Type B pancreatic cell (in vitro differentiated cells): Measurements from ENCODE around the gene ARNT2. TPM values are rescaled to one million over a fixed set of nuclear protein-coding genes. Genes with fewer than 3 reads are reported as not detected.

Source experiments
- DNase-seq: peaks from one replicate; pipeline ENCODE4 v3.0.0; 2021; ENCODE audit warnings: mixed read lengths; ENCODE audit not compliant: unreplicated experiment; ENCODE audit errors: extremely low spot score
- H3K27ac Mint-ChIP-seq: 2 replicates; pipeline ENCODE4 v1.8.0; 2021; ENCODE audit warnings: mild to moderate bottlenecking, mixed read lengths
- H3K27me3 Mint-ChIP-seq: 2 replicates; pipeline ENCODE4 v1.8.0; 2021; ENCODE audit warnings: mixed read lengths
- H3K36me3 Mint-ChIP-seq: 2 replicates; pipeline ENCODE4 v1.8.0; 2021; ENCODE audit warnings: mixed read lengths
- H3K4me1 Mint-ChIP-seq: one replicate; pipeline ENCODE4 v1.8.0; 2021; ENCODE audit warnings: mixed read lengths; ENCODE audit not compliant: unreplicated experiment
- H3K4me3 Mint-ChIP-seq: 2 replicates; pipeline ENCODE4 v1.8.0; 2021; ENCODE audit warnings: mild to moderate bottlenecking, mixed read lengths
- H3K9me3 Mint-ChIP-seq: 2 replicates; pipeline ENCODE4 v1.8.0; 2021; ENCODE audit warnings: mixed read lengths
- total RNA-seq: library from RNA; stranded (reverse); gene quantifications from 2 replicates; pipeline ENCODE4 v1.2.1, GENCODE V29; 2021; ENCODE audit warnings: low replicate concordance
- TF ChIP-seq, protein P1 (sequence below): fragments of 200-600 bp; sonication (generic); conservative IDR thresholded peaks from 2 replicates; pipeline ENCODE4 v1.5.0; 2021; ENCODE audit warnings: antibody characterized with exemption, mild to moderate bottlenecking

Gene ARNT2
- total RNA-seq, 1 donor from 2014 or later: 22.4 TPM

DNA sequence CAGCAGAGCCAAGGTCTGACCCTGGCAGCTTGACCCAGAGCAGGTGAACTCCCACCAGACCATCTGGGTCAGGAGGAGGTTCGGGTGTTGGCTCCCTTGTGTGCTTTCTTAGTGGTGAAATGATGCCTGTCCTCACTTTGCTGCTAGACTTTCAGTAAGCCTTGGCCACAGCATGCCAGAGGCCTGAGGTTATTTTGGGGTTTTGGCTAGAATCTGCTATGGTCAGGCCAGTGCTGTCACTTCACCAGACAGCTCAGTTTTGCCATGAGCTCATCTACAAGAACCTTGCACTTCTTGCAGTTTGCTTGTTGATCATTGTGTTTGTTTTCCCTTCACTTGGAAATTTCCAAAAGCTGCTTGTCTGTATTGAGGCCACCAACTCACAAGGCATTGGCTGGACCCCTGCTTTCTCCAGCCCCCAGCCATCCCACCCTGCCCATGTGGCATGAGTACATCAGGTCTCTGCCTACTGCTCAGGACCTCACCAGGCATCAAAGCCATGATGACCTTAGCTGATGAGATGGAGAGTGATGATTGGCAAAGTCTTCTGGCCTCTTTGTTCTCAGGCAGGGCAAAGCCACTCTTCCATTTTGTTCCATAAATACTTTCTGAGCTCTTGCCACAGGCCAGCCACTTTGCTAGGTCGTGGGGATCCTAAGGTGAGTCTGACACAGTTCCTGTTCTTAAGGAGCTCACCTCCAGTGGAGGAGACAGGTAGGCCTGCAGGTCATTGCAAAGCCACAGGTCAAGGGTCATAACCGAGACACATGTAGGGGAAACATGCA is 122.6 kb downstream of the ARNT2 start:
- H3K4me1 Mint-ChIP-seq: no peaks in the 10 kb centered on the region
- H3K36me3 Mint-ChIP-seq: peaks cover 6% of the 10 kb centered on the region
- H3K4me3 Mint-ChIP-seq: no peak overlapping the region
- H3K27ac Mint-ChIP-seq: no peak overlapping the region
- DNase-seq: no peak
- H3K9me3 Mint-ChIP-seq: no peaks in the 10 kb centered on the region
- TF ChIP-seq, protein P1, sequence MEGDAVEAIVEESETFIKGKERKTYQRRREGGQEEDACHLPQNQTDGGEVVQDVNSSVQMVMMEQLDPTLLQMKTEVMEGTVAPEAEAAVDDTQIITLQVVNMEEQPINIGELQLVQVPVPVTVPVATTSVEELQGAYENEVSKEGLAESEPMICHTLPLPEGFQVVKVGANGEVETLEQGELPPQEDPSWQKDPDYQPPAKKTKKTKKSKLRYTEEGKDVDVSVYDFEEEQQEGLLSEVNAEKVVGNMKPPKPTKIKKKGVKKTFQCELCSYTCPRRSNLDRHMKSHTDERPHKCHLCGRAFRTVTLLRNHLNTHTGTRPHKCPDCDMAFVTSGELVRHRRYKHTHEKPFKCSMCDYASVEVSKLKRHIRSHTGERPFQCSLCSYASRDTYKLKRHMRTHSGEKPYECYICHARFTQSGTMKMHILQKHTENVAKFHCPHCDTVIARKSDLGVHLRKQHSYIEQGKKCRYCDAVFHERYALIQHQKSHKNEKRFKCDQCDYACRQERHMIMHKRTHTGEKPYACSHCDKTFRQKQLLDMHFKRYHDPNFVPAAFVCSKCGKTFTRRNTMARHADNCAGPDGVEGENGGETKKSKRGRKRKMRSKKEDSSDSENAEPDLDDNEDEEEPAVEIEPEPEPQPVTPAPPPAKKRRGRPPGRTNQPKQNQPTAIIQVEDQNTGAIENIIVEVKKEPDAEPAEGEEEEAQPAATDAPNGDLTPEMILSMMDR: no peak
- no peaks in the 10 kb centered on the region for H3K27me3 Mint-ChIP-seq

DNA sequence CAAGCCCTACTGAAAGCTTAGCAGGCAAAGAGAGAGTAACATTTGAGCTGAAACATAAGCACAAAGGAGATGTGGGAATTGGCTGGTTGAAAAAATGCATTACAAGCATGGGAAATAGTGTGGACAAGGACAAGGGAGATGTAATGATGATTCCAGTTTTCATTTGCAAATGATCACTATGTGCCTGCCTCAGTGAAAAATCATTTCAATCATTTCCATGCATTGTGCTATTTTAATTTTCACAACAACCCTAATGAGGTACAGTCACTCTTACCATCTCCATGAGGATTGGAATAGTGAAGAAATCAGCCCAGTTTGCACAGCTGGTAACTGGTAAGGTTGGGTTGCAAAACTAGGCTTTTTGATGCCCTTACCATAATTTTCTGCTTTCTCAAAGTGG is 123.2 kb downstream of the ARNT2 start:
- H3K9me3 Mint-ChIP-seq: no peaks in the 10 kb centered on the region
- H3K36me3 Mint-ChIP-seq: peaks cover 8% of the 10 kb centered on the region
- H3K27me3 Mint-ChIP-seq: no peaks in the 10 kb centered on the region
- TF ChIP-seq, protein P1: no peak
- H3K4me3 Mint-ChIP-seq: no peak overlapping the region
- no peak for DNase-seq
- no peaks in the 10 kb centered on the region for H3K4me1 Mint-ChIP-seq
- H3K27ac Mint-ChIP-seq: no peak overlapping the region

DNA sequence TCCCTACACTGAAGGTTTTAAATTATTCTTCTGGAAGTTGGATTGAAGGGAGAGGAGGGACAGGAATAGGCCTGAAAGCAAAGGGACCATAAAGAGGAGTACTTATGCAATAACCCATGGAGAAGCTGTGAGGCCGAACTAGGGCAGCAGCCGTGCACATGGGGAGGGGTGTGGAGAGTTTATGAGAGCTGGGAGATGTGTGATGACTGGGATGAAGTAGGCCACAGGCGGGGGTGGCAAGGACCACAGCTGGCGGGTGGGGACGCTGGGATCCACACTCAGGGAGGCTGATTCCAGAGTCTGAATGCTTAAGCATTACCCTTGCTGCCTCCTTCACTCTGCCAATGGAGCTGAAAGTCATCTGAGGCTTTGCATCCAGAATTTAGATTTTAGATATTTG is 123.8 kb downstream of the ARNT2 start:
- no peaks in the 10 kb centered on the region for H3K27me3 Mint-ChIP-seq
- TF ChIP-seq, protein P1: no peak
- DNase-seq: no peak
- no peak overlapping the region for H3K27ac Mint-ChIP-seq
- peaks cover 13% of the 10 kb centered on the region for H3K36me3 Mint-ChIP-seq
- peaks cover 5% of the 10 kb centered on the region for H3K9me3 Mint-ChIP-seq
- no peaks in the 10 kb centered on the region for H3K4me1 Mint-ChIP-seq
- no peak overlapping the region for H3K4me3 Mint-ChIP-seq

DNA sequence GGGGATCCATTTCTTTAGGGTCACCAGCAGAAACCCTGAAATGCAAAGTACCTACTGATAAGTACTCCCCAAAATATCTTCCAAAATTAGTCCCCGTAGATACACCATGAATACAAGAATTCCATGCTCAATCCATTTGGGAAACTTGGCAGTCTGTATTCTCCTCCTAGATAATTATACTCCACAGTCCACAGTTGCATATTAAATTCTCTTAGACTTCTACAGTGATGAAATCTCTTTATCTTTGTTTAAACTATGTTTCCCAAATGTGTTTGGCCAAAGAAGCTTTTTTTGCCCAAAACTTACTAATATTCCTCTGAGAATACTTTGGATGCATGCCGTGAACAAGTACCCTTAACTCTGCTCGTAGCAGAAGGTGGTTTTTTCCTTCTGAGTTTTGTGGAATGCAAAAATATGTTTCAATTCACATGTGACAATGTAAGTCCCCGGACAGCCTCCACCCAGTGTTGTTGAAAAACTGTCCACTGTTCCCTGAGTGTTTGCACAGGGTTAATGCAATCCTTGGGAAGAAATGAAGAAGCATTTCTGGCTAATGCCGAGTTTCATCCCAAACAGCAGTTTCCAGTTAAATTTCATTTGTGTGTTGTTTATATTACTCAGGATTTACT is 126.7 kb downstream of the ARNT2 start:
- TF ChIP-seq, protein P1: no peak
- Mint-ChIP-seq H3K4me1 (no peaks in the 10 kb centered on the region), H3K9me3 (peaks cover 18% of the 10 kb centered on the region), H3K4me3 (no peak overlapping the region), H3K36me3 (peaks cover 32% of the 10 kb centered on the region), H3K27me3 (no peaks in the 10 kb centered on the region), H3K27ac (no peak overlapping the region)
- no peak for DNase-seq

DNA sequence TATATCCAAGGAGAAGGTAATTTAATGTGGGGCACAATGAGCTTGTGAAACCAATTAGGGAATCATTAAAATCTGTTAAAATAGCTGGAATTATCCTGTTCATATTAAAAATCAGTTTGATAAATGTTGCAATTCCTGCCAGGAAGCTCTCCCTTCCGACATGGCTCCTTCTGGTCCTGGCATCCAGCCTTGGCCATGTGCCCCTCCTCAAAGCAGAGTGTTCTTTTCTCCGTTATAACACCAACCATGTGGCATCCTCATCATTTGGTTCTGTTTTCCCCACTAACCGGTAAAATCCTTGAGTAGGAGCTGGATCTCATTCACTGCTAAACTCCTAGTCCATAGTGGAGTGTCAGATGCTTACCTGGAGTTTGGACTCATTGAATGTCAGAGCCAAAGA is 127.2 kb downstream of the ARNT2 start:
- H3K27me3 Mint-ChIP-seq: no peaks in the 10 kb centered on the region
- no peak overlapping the region for H3K4me3 Mint-ChIP-seq
- no peaks in the 10 kb centered on the region for H3K4me1 Mint-ChIP-seq
- TF ChIP-seq, protein P1: no peak
- peaks cover 18% of the 10 kb centered on the region for H3K9me3 Mint-ChIP-seq
- no peak overlapping the region for H3K27ac Mint-ChIP-seq
- no peak for DNase-seq
- H3K36me3 Mint-ChIP-seq: peaks cover 34% of the 10 kb centered on the region
